ENCODE results near the gene FBN1. TPM values are rescaled to one million over a fixed set of nuclear protein-coding genes. Genes with fewer than 3 reads are reported as not detected.

Gene FBN1
- total and polyA plus RNA-seq, 5 donors, result 17.9 to 101 (median 63.1) TPM

GRCh38 chr15:48637639-48638038, 7.9 kb downstream of the FBN1 start:
- no peak overlapping the region for H3K27ac ChIP-seq (ENCODE audit: low read length)
- H3K4me1 ChIP-seq (ENCODE audit: control insufficient read depth, insufficient read depth, low read length), result peaks cover 8% of the 10 kb centered on the region
- intact Hi-C loops (cut with DNase I), result no loop called here
- WGBS, result 98% methylated on average over 2 of the region's 2 CpGs
- H3K4me3 ChIP-seq (ENCODE audit: low read length), result no peak overlapping the region
- H3K9me3 ChIP-seq (ENCODE audit: control insufficient read depth, low read length), result no peaks in the 10 kb centered on the region
- ATAC-seq (no peak), DNase-seq (no peak)
- H3K27me3 ChIP-seq (ENCODE audit: control insufficient read depth, insufficient read depth), result no peaks in the 10 kb centered on the region

DNA sequence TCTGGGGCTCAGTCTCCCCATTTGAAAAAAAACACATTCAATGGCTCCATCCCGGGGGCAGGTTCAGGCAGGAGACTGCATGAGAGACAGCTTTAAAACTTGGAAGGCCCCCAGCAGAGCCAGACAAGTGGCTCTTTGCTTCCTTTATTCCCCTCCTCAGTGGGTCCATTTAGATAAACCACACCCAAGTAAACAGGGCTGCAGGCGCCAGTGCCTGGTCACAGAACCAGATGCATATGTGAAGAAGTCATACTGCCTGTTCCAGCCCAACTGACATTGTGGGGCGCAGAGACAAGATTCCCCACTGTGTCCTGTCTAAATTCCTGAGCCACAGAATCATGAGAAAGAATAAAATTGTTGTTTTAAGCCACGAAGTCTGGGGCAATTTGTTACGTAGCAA, 9.0 kb downstream of the FBN1 start:
- DNase-seq (peak in 1 of 3 donors; percentile 56), ATAC-seq (no peak)
- H3K4me1 ChIP-seq (ENCODE audit: control insufficient read depth, insufficient read depth, low read length), result peaks cover 8% of the 10 kb centered on the region
- no peaks in the 10 kb centered on the region for H3K27me3 ChIP-seq (ENCODE audit: control insufficient read depth, insufficient read depth)
- no peaks in the 10 kb centered on the region for H3K9me3 ChIP-seq (ENCODE audit: control insufficient read depth, low read length)
- intact Hi-C loops (cut with DNase I), result no loop called here
- no peak overlapping the region for H3K4me3 ChIP-seq (ENCODE audit: low read length)
- 75% methylated on average over 5 of the region's 5 CpGs for WGBS
- H3K27ac ChIP-seq (ENCODE audit: low read length), result no peak overlapping the region

GRCh38 chr15:48634893-48635292, 10.6 kb downstream of the FBN1 start:
- Histone ChIP-seq H3K9me3 (ENCODE audit: control insufficient read depth, low read length) (no peaks in the 10 kb centered on the region), H3K4me3 (ENCODE audit: low read length) (no peak overlapping the region), H3K27me3 (ENCODE audit: control insufficient read depth, insufficient read depth) (no peaks in the 10 kb centered on the region), H3K27ac (ENCODE audit: low read length) (no peak overlapping the region), H3K4me1 (ENCODE audit: control insufficient read depth, insufficient read depth, low read length) (peaks cover 11% of the 10 kb centered on the region)
- 58% methylated on average over 2 of the region's 2 CpGs for WGBS
- ATAC-seq, result no peak
- no peak for DNase-seq
- intact Hi-C loops (cut with DNase I), result no loop called here

DNA sequence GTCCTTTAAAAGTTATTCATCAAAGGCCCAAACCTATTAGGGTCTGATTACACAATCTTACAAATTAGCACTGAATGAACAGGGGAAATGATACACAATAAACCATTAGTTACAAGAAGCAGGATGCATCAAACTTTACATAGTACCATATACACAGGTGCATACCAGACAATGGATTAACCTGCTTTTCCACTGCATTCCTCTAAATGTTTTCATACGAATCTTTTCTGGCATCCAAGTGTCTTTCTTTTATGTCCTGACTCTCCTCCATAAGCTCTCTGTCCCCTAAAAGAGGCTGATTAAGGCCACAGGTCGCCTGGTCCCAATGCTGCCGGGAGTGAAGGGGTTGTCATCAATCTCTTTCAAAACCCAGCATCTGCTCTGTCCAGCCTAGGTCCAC, 11.4 kb downstream of the FBN1 start:
- no peaks in the 10 kb centered on the region for H3K9me3 ChIP-seq (ENCODE audit: control insufficient read depth, low read length)
- no peaks in the 10 kb centered on the region for H3K27me3 ChIP-seq (ENCODE audit: control insufficient read depth, insufficient read depth)
- H3K4me3 ChIP-seq (ENCODE audit: low read length), result no peak overlapping the region
- H3K4me1 ChIP-seq (ENCODE audit: control insufficient read depth, insufficient read depth, low read length), result peaks cover 11% of the 10 kb centered on the region
- intact Hi-C loops (cut with DNase I), result no loop called here
- ATAC-seq (no peak), DNase-seq (no peak)
- H3K27ac ChIP-seq (ENCODE audit: low read length), result no peak overlapping the region
- 78% methylated on average over 3 of the region's 3 CpGs for WGBS

DNA sequence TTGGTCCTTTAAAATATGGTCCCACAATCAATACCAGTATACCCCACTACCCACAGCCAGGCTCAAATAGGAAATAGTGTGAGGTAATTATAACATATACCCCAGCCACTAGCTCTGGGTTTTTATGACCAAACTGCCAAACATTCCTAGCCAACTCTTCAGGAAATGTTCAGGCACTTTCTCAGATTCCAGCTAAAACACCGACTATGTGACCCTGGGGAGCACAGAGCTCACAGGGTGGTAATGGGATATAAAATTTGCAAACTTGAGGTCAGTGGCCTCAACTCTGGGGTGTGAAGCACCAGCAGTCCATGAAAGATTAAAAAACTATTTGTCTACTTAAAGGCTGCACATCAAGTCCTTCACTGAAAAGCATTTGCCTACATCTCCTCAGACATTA, 12.9 kb downstream of the FBN1 start:
- H3K4me1 ChIP-seq (ENCODE audit: control insufficient read depth, insufficient read depth, low read length), result peaks cover 16% of the 10 kb centered on the region
- H3K9me3 ChIP-seq (ENCODE audit: control insufficient read depth, low read length), result no peaks in the 10 kb centered on the region
- WGBS, result 33% methylated on average over 1 of the region's 1 CpG
- no peak for DNase-seq
- H3K4me3 ChIP-seq (ENCODE audit: low read length), result no peak overlapping the region
- no peak for ATAC-seq
- H3K27me3 ChIP-seq (ENCODE audit: control insufficient read depth, insufficient read depth), result no peaks in the 10 kb centered on the region
- intact Hi-C loops (cut with DNase I), result no loop called here
- no peak overlapping the region for H3K27ac ChIP-seq (ENCODE audit: low read length)

DNA sequence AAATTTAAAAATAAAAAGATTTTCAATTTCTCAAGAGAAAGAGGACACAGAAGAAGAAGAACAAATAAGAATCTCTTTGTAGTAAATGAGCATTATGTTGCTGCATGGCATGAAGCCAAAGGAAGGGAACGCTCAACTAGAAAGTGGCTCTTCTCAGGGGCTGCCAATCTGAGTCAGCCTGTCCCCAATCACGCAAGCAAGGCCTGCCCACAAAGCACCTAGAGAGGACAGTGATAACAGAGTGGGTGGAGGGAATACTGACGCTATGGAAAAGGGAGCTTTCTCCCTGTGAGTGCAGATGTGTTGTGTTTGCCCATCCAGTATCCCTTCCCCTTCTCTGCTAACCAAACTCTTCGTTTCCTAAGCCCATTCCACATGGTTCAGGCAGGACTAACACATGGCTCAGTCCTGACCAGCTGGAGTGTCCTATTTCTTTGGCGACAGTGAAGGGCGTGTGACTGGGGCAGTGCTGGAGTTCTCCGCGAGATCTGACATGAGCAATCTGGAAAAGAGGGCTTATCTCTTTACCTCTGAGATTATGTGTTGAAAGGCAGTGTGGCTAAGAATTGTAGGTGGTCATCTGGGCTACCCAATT, 14.2 kb downstream of the FBN1 start:
- DNase-seq, result peak in 2 of 3 donors; percentile 49 to 51
- Histone ChIP-seq H3K9me3 (ENCODE audit: control insufficient read depth, low read length) (no peaks in the 10 kb centered on the region), H3K27me3 (ENCODE audit: control insufficient read depth, insufficient read depth) (no peaks in the 10 kb centered on the region), H3K27ac (ENCODE audit: low read length) (no peak overlapping the region), H3K4me3 (ENCODE audit: low read length) (no peak overlapping the region), H3K4me1 (ENCODE audit: control insufficient read depth, insufficient read depth, low read length) (peaks cover 16% of the 10 kb centered on the region)
- 42% methylated on average over 8 of the region's 8 CpGs for WGBS
- ATAC-seq, result peak; percentile 58 to 88
- intact Hi-C loops (cut with DNase I), result no loop called here

- DNase-seq (no peak), ATAC-seq (no peak)
- no peaks in the 10 kb centered on the region for H3K27me3 ChIP-seq (ENCODE audit: control insufficient read depth, insufficient read depth)
- H3K27ac ChIP-seq (ENCODE audit: low read length), result no peak overlapping the region
- no peak overlapping the region for H3K4me3 ChIP-seq (ENCODE audit: low read length)
- 61% methylated on average over 1 of the region's 1 CpG for WGBS
- intact Hi-C loops (cut with DNase I), result no loop called here
- peaks cover 18% of the 10 kb centered on the region for H3K4me1 ChIP-seq (ENCODE audit: control insufficient read depth, insufficient read depth, low read length)
- H3K9me3 ChIP-seq (ENCODE audit: control insufficient read depth, low read length), result no peaks in the 10 kb centered on the region
Observed at GRCh38 chr15:48630245-48630644, 15.3 kb downstream of the FBN1 start.

GRCh38 chr15:48628832-48629231, 16.7 kb downstream of the FBN1 start:
- Histone ChIP-seq H3K9me3 (ENCODE audit: control insufficient read depth, low read length) (no peaks in the 10 kb centered on the region), H3K27me3 (ENCODE audit: control insufficient read depth, insufficient read depth) (no peaks in the 10 kb centered on the region), H3K4me1 (ENCODE audit: control insufficient read depth, insufficient read depth, low read length) (peaks cover 20% of the 10 kb centered on the region), H3K4me3 (ENCODE audit: low read length) (no peak overlapping the region), H3K27ac (ENCODE audit: low read length) (no peak overlapping the region)
- no peak for ATAC-seq
- intact Hi-C loops (cut with DNase I), result no loop called here
- 60% methylated on average over 2 of the region's 2 CpGs for WGBS
- DNase-seq, result no peak

DNA sequence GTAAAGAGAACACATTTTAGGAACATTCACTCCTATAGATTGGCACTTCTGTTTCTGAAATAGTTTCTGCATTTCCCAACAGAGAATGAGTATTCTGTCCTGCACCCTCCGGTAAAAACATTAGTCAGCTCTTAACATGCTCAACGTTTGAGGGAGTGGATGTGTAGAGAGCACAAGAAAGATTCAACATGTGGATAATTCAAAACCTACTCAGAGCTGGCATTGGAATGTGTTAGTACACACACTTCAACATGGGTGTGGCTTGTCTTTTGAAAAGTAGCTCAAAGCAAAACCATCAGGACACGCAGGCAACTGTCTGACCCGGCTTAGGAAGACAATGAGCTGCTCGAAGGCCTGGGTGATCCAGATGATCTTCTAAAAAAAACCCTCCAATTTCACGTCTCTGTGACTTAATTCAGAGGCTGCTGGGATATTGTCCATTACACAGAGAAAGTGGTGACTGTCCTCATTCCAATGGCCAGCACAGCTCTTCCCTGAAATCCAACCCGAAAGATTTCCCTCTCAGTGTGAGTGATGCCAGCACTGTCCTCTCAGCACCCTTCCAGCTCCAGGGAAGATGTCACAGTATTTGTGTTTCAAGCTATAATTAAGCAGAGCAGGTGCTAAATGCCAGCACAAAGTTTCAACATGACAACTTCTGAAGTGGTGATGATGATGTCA, 18.1 kb downstream of the FBN1 start:
- H3K4me1 ChIP-seq (ENCODE audit: control insufficient read depth, insufficient read depth, low read length), result peaks cover 19% of the 10 kb centered on the region
- peak; percentile 69 to 72 for ATAC-seq
- H3K9me3 ChIP-seq (ENCODE audit: control insufficient read depth, low read length), result no peaks in the 10 kb centered on the region
- H3K4me3 ChIP-seq (ENCODE audit: low read length), result no peak overlapping the region
- no peak for DNase-seq
- peak overlapping the region; percentile 59 for H3K27ac ChIP-seq (ENCODE audit: low read length)
- 20% methylated on average over 7 of the region's 7 CpGs for WGBS
- no peaks in the 10 kb centered on the region for H3K27me3 ChIP-seq (ENCODE audit: control insufficient read depth, insufficient read depth)
- intact Hi-C loops (cut with DNase I), result no loop called here

- DNase-seq (no peak), ATAC-seq (no peak)
- H3K4me3 ChIP-seq (ENCODE audit: low read length), result no peak overlapping the region
- H3K27me3 ChIP-seq (ENCODE audit: control insufficient read depth, insufficient read depth), result no peaks in the 10 kb centered on the region
- H3K27ac ChIP-seq (ENCODE audit: low read length), result peak overlapping the region; percentile 43
- peaks cover 15% of the 10 kb centered on the region for H3K4me1 ChIP-seq (ENCODE audit: control insufficient read depth, insufficient read depth, low read length)
- intact Hi-C loops (cut with DNase I), result no loop called here
- H3K9me3 ChIP-seq (ENCODE audit: control insufficient read depth, low read length), result no peaks in the 10 kb centered on the region
- WGBS, result 69% methylated on average over 2 of the region's 2 CpGs
Observed at GRCh38 chr15:48625126-48625525, 20.4 kb downstream of the FBN1 start.

DNA sequence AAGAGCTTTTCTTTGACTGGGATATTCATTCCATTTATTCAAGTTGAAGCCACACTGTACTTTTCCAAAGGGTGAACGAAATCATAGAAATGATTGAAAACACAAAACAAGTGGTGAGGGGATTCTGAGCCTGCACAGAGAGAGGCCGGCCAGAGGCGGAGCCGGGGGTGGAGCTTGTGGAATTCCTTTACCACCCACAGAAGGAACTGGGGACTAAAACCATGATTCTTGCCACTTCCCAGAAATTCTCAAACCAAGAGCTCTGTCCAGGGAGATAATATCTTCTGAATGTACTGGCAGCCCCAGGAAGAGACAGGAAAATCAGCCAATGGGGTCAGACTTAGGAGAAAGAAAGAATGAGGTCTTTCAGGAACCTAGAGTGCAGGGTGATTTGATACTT, 20.8 kb downstream of the FBN1 start:
- peak in 1 of 3 donors; percentile 41 for DNase-seq
- intact Hi-C loops (cut with DNase I), result no loop called here
- 89% methylated on average over 4 of the region's 4 CpGs for WGBS
- Histone ChIP-seq H3K4me3 (ENCODE audit: low read length) (no peak overlapping the region), H3K27ac (ENCODE audit: low read length) (no peak overlapping the region), H3K27me3 (ENCODE audit: control insufficient read depth, insufficient read depth) (no peaks in the 10 kb centered on the region), H3K9me3 (ENCODE audit: control insufficient read depth, low read length) (no peaks in the 10 kb centered on the region), H3K4me1 (ENCODE audit: control insufficient read depth, insufficient read depth, low read length) (peaks cover 15% of the 10 kb centered on the region)
- ATAC-seq, result no peak
